T follicular helper cell (primary cell): ENCODE data around the gene RNU6-9.
A peak's percentile ranks its signal among the peaks of the same experiment; 100 is the strongest.
"Not testable (repeated sequence)": the region's sequence is repeated elsewhere in the genome, so short reads cannot be mapped to it uniquely, and the experiment has no call there.

ENCODE experiments used
- DNase-seq: peaks from one replicate; pipeline ENCODE4 v3.0.0-alpha.2; 2020; ENCODE audit warnings: low read depth

The RNU6-9 gene

GRCh38 chr19:861756-862580 lies 31.3 kb upstream of the RNU6-9 start:
- DNase-seq, result peak; percentile 61

GRCh38 chr19:862581-863314 lies 30.5 kb upstream of the RNU6-9 start:
- DNase-seq, result peak; percentile 75

GRCh38 chr19:863315-863620 lies 30.0 kb upstream of the RNU6-9 start:
- DNase-seq, result no peak

GRCh38 chr19:866769-867300 lies 26.4 kb upstream of the RNU6-9 start:
- no peak for DNase-seq

GRCh38 chr19:867301-867793 lies 25.9 kb upstream of the RNU6-9 start:
- no peak for DNase-seq

- no peak for DNase-seq
Measured at GRCh38 chr19:867855-868457, 25.3 kb upstream of the RNU6-9 start.

GRCh38 chr19:868458-869244 lies 24.6 kb upstream of the RNU6-9 start:
- DNase-seq, result no peak

GRCh38 chr19:869245-870177 lies 23.8 kb upstream of the RNU6-9 start:
- no peak for DNase-seq

GRCh38 chr19:870314-870713 lies 23.0 kb upstream of the RNU6-9 start:
- no peak for DNase-seq

- DNase-seq, result no peak
Measured at GRCh38 chr19:870963-871401, 22.3 kb upstream of the RNU6-9 start.

- no peak for DNase-seq
Measured at GRCh38 chr19:871446-872265, 21.6 kb upstream of the RNU6-9 start.

GRCh38 chr19:872266-872951 lies 20.9 kb upstream of the RNU6-9 start:
- peak; percentile 78 for DNase-seq

- peak; percentile 76 for DNase-seq
Measured at GRCh38 chr19:873084-873483, 20.2 kb upstream of the RNU6-9 start.

GRCh38 chr19:873561-874041 lies 19.7 kb upstream of the RNU6-9 start:
- no peak for DNase-seq

GRCh38 chr19:875265-875879 lies 17.9 kb upstream of the RNU6-9 start:
- no peak for DNase-seq

- DNase-seq, result no peak
Measured at GRCh38 chr19:876089-876488, 17.2 kb upstream of the RNU6-9 start.

- no peak for DNase-seq
Measured at GRCh38 chr19:876780-877314, 16.4 kb upstream of the RNU6-9 start.

- DNase-seq, result not testable (repeated sequence)
Measured at GRCh38 chr19:877992-878660, 15.2 kb upstream of the RNU6-9 start.
